ENCODE results near the gene CRK. TPM values are rescaled to one million over a fixed set of nuclear protein-coding genes. Genes with fewer than 3 reads are reported as not detected.

The CRK gene
- total RNA-seq, 1 donor from 2014 or later, result 84.9 TPM

- H3K36me3 ChIP-seq (ENCODE audit: control insufficient read depth, insufficient read depth, low read length), result peaks cover 2% of the 10 kb centered on the region
- no peak for TF ChIP-seq CTCF (IDR thresholded peaks at IDR 0.05; ENCODE audit: insufficient read depth, low read length, poor library complexity, severe bottlenecking)
Measured at GRCh38 chr17:1484060-1484535, 28.1 kb upstream of the CRK start.

GRCh38 chr17:1482680-1483079 lies 26.6 kb upstream of the CRK start:
- Histone ChIP-seq H3K4me3 (ENCODE audit: low read depth, low read length) (no peak overlapping the region), H3K27me3 (ENCODE audit: control insufficient read depth, insufficient read depth, low read length) (no peaks in the 10 kb centered on the region), H3K36me3 (ENCODE audit: control insufficient read depth, insufficient read depth, low read length) (peaks cover 2% of the 10 kb centered on the region)
- no peak for DNase-seq (ENCODE audit: low read depth)
- no peak for TF ChIP-seq CTCF (IDR thresholded peaks at IDR 0.05; ENCODE audit: insufficient read depth, low read length, poor library complexity, severe bottlenecking)

More at GRCh38 chr17:1484060-1484535, 28.1 kb upstream of the CRK start:
- DNase-seq (ENCODE audit: low read depth), result no peak
- no peaks in the 10 kb centered on the region for H3K27me3 ChIP-seq (ENCODE audit: control insufficient read depth, insufficient read depth, low read length)
- no peak overlapping the region for H3K4me3 ChIP-seq (ENCODE audit: low read depth, low read length)

- no peak overlapping the region for H3K4me3 ChIP-seq (ENCODE audit: low read depth, low read length)
- H3K36me3 ChIP-seq (ENCODE audit: control insufficient read depth, insufficient read depth, low read length), result peaks cover 3% of the 10 kb centered on the region
- TF ChIP-seq CTCF (IDR thresholded peaks at IDR 0.05; ENCODE audit: insufficient read depth, low read length, poor library complexity, severe bottlenecking), result no peak
- DNase-seq (ENCODE audit: low read depth), result no peak
- H3K27me3 ChIP-seq (ENCODE audit: control insufficient read depth, insufficient read depth, low read length), result no peaks in the 10 kb centered on the region
Measured at GRCh38 chr17:1481736-1482135, 25.7 kb upstream of the CRK start.

GRCh38 chr17:1480747-1481465 lies 24.9 kb upstream of the CRK start:
- peaks cover 3% of the 10 kb centered on the region for H3K36me3 ChIP-seq (ENCODE audit: control insufficient read depth, insufficient read depth, low read length)
- no peak overlapping the region for H3K4me3 ChIP-seq (ENCODE audit: low read depth, low read length)
- H3K27me3 ChIP-seq (ENCODE audit: control insufficient read depth, insufficient read depth, low read length), result no peaks in the 10 kb centered on the region
- DNase-seq (ENCODE audit: low read depth), result no peak
- no peak for TF ChIP-seq CTCF (IDR thresholded peaks at IDR 0.05; ENCODE audit: insufficient read depth, low read length, poor library complexity, severe bottlenecking)

- no peaks in the 10 kb centered on the region for H3K27me3 ChIP-seq (ENCODE audit: control insufficient read depth, insufficient read depth, low read length)
- H3K36me3 ChIP-seq (ENCODE audit: control insufficient read depth, insufficient read depth, low read length), result peaks cover 3% of the 10 kb centered on the region
- TF ChIP-seq CTCF (IDR thresholded peaks at IDR 0.05; ENCODE audit: insufficient read depth, low read length, poor library complexity, severe bottlenecking), result no peak
- no peak for DNase-seq (ENCODE audit: low read depth)
- H3K4me3 ChIP-seq (ENCODE audit: low read depth, low read length), result no peak overlapping the region
Measured at GRCh38 chr17:1478418-1478817, 22.4 kb upstream of the CRK start.

All from kidney epithelial cell (primary cell).